K562 (cell line): ENCODE results near the gene ICE2. TPM values are rescaled to one million over a fixed set of nuclear protein-coding genes. Genes with fewer than 3 reads are reported as not detected.

Source experiments
- CBFA2T3 ChIP-seq: fragments of 450-650 bp; IDR thresholded peaks from 2 replicates; pipeline ENCODE4 v1.6.1; 2017
- CUX1 ChIP-seq: fragments of 200-800 bp; sonication (Bioruptor generic); IDR thresholded peaks from 2 replicates; pipeline ENCODE4 v1.6.1; 2016; ENCODE audit warnings: missing genetic modification characterization, missing compliant biosample characterization
- HBP1 ChIP-seq: fragments of 450-650 bp; formaldehyde crosslinking; IDR thresholded peaks from 2 replicates; pipeline ENCODE4 v1.4.0; 2022; ENCODE audit warnings: missing genetic modification characterization
- KDM2B ChIP-seq: fragments of 250-450 bp; sonication (Bioruptor Pico); IDR thresholded peaks from 2 replicates; pipeline ENCODE4 v1.8.0; 2021; ENCODE audit warnings: mild to moderate bottlenecking, moderate library complexity
- MED1 ChIP-seq: sonication (generic); formaldehyde crosslinking; IDR thresholded peaks from 2 replicates; pipeline ENCODE4 v1.8.1; 2023; ENCODE audit warnings: missing genetic modification reagents, borderline replicate concordance
- NRF1 ChIP-seq, 2 experiments: fragments of 450-650 bp; IDR thresholded peaks in 1 of 2; conservative IDR thresholded peaks in 1 of 2; 2 replicates each; pipeline ENCODE4 v1.6.1; 2014; ENCODE audit warnings: mild to moderate bottlenecking in 2 of 2
- RNF219 ChIP-seq: fragments of 250-450 bp; sonication (Bioruptor Pico); IDR thresholded peaks from 2 replicates; pipeline ENCODE4 v1.5.0; 2022; ENCODE audit warnings: mild to moderate bottlenecking
- SAP30 ChIP-seq: fragments of 200-600 bp; sonication (generic); IDR thresholded peaks from 2 replicates; pipeline ENCODE4 v1.6.1; 2012; ENCODE audit warnings: borderline replicate concordance, low read depth, mild to moderate bottlenecking, moderate library complexity, low read length, control low read depth, inconsistent platforms; ENCODE audit not compliant: insufficient read depth, poor library complexity, severe bottlenecking
- ZNF184 ChIP-seq: sonication (generic); formaldehyde crosslinking; IDR thresholded peaks from 2 replicates; pipeline ENCODE4 v1.5.0; 2020; ENCODE audit warnings: missing genetic modification reagents
- ZNF253 ChIP-seq: fragments of 250-450 bp; sonication (Bioruptor Pico); conservative IDR thresholded peaks from 2 replicates; pipeline ENCODE4 v1.6.1; 2021; ENCODE audit warnings: mild to moderate bottlenecking
- ZNF707 ChIP-seq: fragments of 250-450 bp; sonication (Bioruptor Pico); conservative IDR thresholded peaks from 2 replicates; pipeline ENCODE4 v1.8.0; 2022; ENCODE audit warnings: inconsistent platforms, mild to moderate bottlenecking, moderate library complexity
- polyA plus RNA-seq, 8 experiments: library from polyadenylated mRNA; depleted of rRNA in 4 of 8; stranded (reverse) in 5 of 8; unstranded in 3 of 8; fragments of >200 nt; fragmentation: Nextera tagmentation in 2 of 8; fragmentation: Illumina TruSeq in 1 of 8; extraction: Ambion mirVana in 2 of 8; extraction: Trizol in 1 of 8; gene quantifications; 2 replicates each; pipeline versions ENCODE4 v1.2.1 to v1.2.3, GENCODE V29; 2011 to 2014; ENCODE audit warnings: inconsistent platforms in 1 of 8, missing spikeins in 1 of 8
- total RNA-seq, 7 experiments: library from RNA; depleted of rRNA in 6 of 7; stranded (reverse); fragments of >200 nt in 6 of 7; fragmentation: Illumina TruSeq in 2 of 7; extraction: Trizol in 2 of 7; gene quantifications; 2 replicates each; pipeline versions ENCODE4 v1.2.1 to v1.2.3, GENCODE V29; 2011 to 2021; ENCODE audit warnings: low replicate concordance in 1 of 7

Gene ICE2
- total and polyA plus RNA-seq, 9 of the 15 experiments (the other 6 are each of a cell fraction or from before 2014, with no cell fraction given) = 21.8 to 87.9 (median 58.1) TPM

GRCh38 chr15:60397772-60398445 is 81.0 kb downstream of the ICE2 start, which contains the start of gene ANXA2 (continued):
- no peak for TF ChIP-seq CUX1 (CRISPR knock-in tag)
- TF ChIP-seq ZNF184 = no peak
- no peak for TF ChIP-seq HBP1
- no peak for TF ChIP-seq ZNF253
- TF ChIP-seq CBFA2T3 = no peak
- 0 out of 2 replicates have a peak, but pooled peaks have one; percentile 17 for TF ChIP-seq KDM2B
- TF ChIP-seq NRF1 (conservative IDR thresholded peaks at IDR 0.05 in 1 of 2, IDR thresholded peaks at IDR 0.05 in 1 of 2) = no peak
- TF ChIP-seq SAP30 = no peak
- no peak for TF ChIP-seq RNF219
- no peak for TF ChIP-seq ZNF707 (CRISPR knock-in tag)
- TF ChIP-seq MED1 (CRISPR knock-in tag) = no peak
